Breast epithelium (tissue), 3 donors: ENCODE data around the gene IL1R2.

Source experiments
- CTCF ChIP-seq, 3 donors: fragments of 450-650 bp; IDR thresholded peaks; one replicate each; pipeline ENCODE4 v1.5.1; 2016 to 2017; ENCODE audit warnings: antibody characterized with exemption in 3 of 3, mild to moderate bottlenecking in 3 of 3, moderate library complexity in 3 of 3
- POLR2A ChIP-seq: fragments of 450-650 bp; IDR thresholded peaks from one replicate; pipeline ENCODE4 v1.6.1; 2016; ENCODE audit warnings: antibody characterized with exemption, mild to moderate bottlenecking, moderate library complexity
- POLR2AphosphoS5 ChIP-seq, 3 donors: sonication (generic); formaldehyde crosslinking; IDR thresholded peaks; one replicate each; pipeline ENCODE4 v1.6.1; 2017; ENCODE audit warnings: antibody characterized with exemption in 3 of 3

GRCh38 chr2:102022884-102023539 is 31.3 kb downstream of the IL1R2 start:
- no peak for TF ChIP-seq CTCF (IDR thresholded peaks at IDR 0.05)
- no peak for TF ChIP-seq POLR2A
- TF ChIP-seq POLR2AphosphoS5 (IDR thresholded peaks at IDR 0.05) = no peak
